ENCODE results near the gene PHF3.
"Not testable (repeated sequence)": the region's sequence is repeated elsewhere in the genome, so short reads cannot be mapped to it uniquely, and the experiment has no call there.

The PHF3 gene

GRCh38 chr6:63690221-63690620 lies 54.6 kb downstream of the PHF3 start:
- H3K4me3 ChIP-seq (ENCODE audit: low read depth, low read length), result no peak overlapping the region

- H3K4me3 ChIP-seq (ENCODE audit: low read depth, low read length), result no peak overlapping the region
Observed at GRCh38 chr6:63705707-63706106, 70.1 kb downstream of the PHF3 start.

- H3K4me3 ChIP-seq (ENCODE audit: low read depth, low read length), result no peak overlapping the region
Observed at GRCh38 chr6:63706630-63707029, 71.0 kb downstream of the PHF3 start.

- H3K4me3 ChIP-seq (ENCODE audit: low read depth, low read length), result no peak overlapping the region
Observed at GRCh38 chr6:63708631-63709030, 73.0 kb downstream of the PHF3 start.

- no peak overlapping the region for H3K4me3 ChIP-seq (ENCODE audit: low read depth, low read length)
Observed at GRCh38 chr6:63709148-63709547, 73.5 kb downstream of the PHF3 start.

GRCh38 chr6:63713332-63713731 lies 77.7 kb downstream of the PHF3 start:
- H3K4me3 ChIP-seq (ENCODE audit: low read depth, low read length), result no peak overlapping the region

GRCh38 chr6:63714091-63714490 lies 78.5 kb downstream of the PHF3 start:
- no peak overlapping the region for H3K4me3 ChIP-seq (ENCODE audit: low read depth, low read length)

GRCh38 chr6:63716169-63716568 lies 80.6 kb downstream of the PHF3 start:
- H3K4me3 ChIP-seq (ENCODE audit: low read depth, low read length), result no peak overlapping the region

GRCh38 chr6:63721181-63721580 lies 85.6 kb downstream of the PHF3 start:
- no peak overlapping the region for H3K4me3 ChIP-seq (ENCODE audit: low read depth, low read length)

GRCh38 chr6:63724721-63725120 lies 89.1 kb downstream of the PHF3 start:
- H3K4me3 ChIP-seq (ENCODE audit: low read depth, low read length), result no peak overlapping the region

GRCh38 chr6:63730311-63730710 lies 94.7 kb downstream of the PHF3 start:
- H3K4me3 ChIP-seq (ENCODE audit: low read depth, low read length), result no peak overlapping the region

GRCh38 chr6:63731930-63732329 lies 96.3 kb downstream of the PHF3 start:
- no peak overlapping the region for H3K4me3 ChIP-seq (ENCODE audit: low read depth, low read length)

GRCh38 chr6:63732336-63732735 lies 96.7 kb downstream of the PHF3 start:
- no peak overlapping the region for H3K4me3 ChIP-seq (ENCODE audit: low read depth, low read length)

- H3K4me3 ChIP-seq (ENCODE audit: low read depth, low read length), result no peak overlapping the region
Observed at GRCh38 chr6:63734923-63735322, 99.3 kb downstream of the PHF3 start.

GRCh38 chr6:63738190-63738589 lies 102.6 kb downstream of the PHF3 start:
- H3K4me3 ChIP-seq (ENCODE audit: low read depth, low read length), result not testable (repeated sequence)

- no peak overlapping the region for H3K4me3 ChIP-seq (ENCODE audit: low read depth, low read length)
Observed at GRCh38 chr6:63739094-63739687, 103.6 kb downstream of the PHF3 start.

GRCh38 chr6:63740709-63741108 lies 105.1 kb downstream of the PHF3 start:
- no peak overlapping the region for H3K4me3 ChIP-seq (ENCODE audit: low read depth, low read length)

- no peak overlapping the region for H3K4me3 ChIP-seq (ENCODE audit: low read depth, low read length)
Observed at GRCh38 chr6:63742060-63742459, 106.5 kb downstream of the PHF3 start.

- H3K4me3 ChIP-seq (ENCODE audit: low read depth, low read length), result no peak overlapping the region
Observed at GRCh38 chr6:63743691-63744090, 108.1 kb downstream of the PHF3 start.

- H3K4me3 ChIP-seq (ENCODE audit: low read depth, low read length), result no peak overlapping the region
Observed at GRCh38 chr6:63744810-63745209, 109.2 kb downstream of the PHF3 start.

- no peak overlapping the region for H3K4me3 ChIP-seq (ENCODE audit: low read depth, low read length)
Observed at GRCh38 chr6:63745784-63746183, 110.2 kb downstream of the PHF3 start.

GRCh38 chr6:63750400-63750799 lies 114.8 kb downstream of the PHF3 start:
- H3K4me3 ChIP-seq (ENCODE audit: low read depth, low read length), result no peak overlapping the region

- not testable (repeated sequence) for H3K4me3 ChIP-seq (ENCODE audit: low read depth, low read length)
Observed at GRCh38 chr6:63757275-63757674, 121.7 kb downstream of the PHF3 start.

Data from iPS-11a (cell line).